Measurements from ENCODE around the gene BMPR1A. TPM values are rescaled to one million over a fixed set of nuclear protein-coding genes. Genes with fewer than 3 reads are reported as not detected.

The BMPR1A gene
- total and polyA plus RNA-seq, 9 of the 15 experiments (the other 6 are each of a cell fraction or from before 2014, with no cell fraction given): 1.6 to 17.5 (median 9.1) TPM

DNA sequence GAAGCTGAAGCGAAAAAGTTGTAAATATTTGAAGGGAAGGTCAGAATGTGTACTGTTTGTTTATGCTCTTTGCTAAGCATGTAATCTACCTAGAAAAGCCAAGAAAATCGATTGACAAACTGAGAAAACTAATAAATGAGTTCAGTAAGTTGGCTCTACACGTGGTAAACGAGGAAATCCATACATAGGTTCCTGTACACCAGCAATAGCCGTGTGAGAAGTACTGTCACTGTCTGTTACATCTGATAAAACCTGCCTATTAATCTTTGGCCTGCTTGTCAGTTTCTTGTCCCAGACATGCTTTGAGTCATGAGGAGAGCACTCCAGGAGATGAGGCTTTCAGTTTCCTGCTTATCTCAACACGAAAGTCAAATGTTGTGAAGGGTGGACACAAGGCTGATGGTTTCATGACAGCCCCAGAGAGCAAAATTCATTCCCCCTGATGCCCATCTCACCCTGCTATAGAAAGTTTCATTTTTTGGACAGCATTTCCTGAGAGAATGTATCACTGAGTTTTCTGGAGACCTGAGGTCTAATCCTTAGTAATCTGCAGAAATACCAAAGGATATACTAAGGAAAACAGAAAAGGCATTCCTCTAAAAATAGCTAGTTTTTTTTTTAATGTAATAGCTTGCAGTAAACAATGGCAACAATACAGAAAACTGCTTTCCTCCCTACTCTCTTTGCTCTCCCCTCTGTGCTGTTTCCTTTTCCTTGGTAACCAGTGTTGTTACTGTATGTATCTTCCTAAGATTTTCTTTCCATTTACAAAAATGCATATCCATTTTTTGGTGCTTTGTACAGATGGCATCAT lies 18.8 kb downstream of the BMPR1A start (continued):
- TF ChIP-seq HMGXB4 (CRISPR knock-in tag; IDR thresholded peaks at IDR 0.05) (no peak), TBP (optimal IDR thresholded peaks at IDR 0.05; ENCODE audit: low read depth, low read length) (peak; percentile 43), ZNF121 (CRISPR knock-in tag; conservative IDR thresholded peaks at IDR 0.05) (no peak), ATF1 (CRISPR knock-in tag; IDR thresholded peaks at IDR 0.05) (no peak), ATF1 (tag; IDR thresholded peaks at IDR 0.05) (peak; percentile 69), EP300 (IDR thresholded peaks at IDR 0.05; ENCODE audit: low read length) (peak; percentile 83), TEAD1 (CRISPR knock-in tag; IDR thresholded peaks at IDR 0.05) (0 out of 4 replicates have a peak, but pooled peaks of 1 of the 2 experiments have one; percentile 34), KLF10 (CRISPR knock-in tag; IDR thresholded peaks at IDR 0.05) (no peak), PML (IDR thresholded peaks at IDR 0.05; ENCODE audit: low read length) (no peak; the same call in 1 of the 2 replicates), GABPB1 (CRISPR knock-in tag; IDR thresholded peaks at IDR 0.05) (no peak), ZFP36 (IDR thresholded peaks at IDR 0.05; ENCODE audit: low read depth, low read length, partially characterized antibody) (no peak), SIRT6 (IDR thresholded peaks at IDR 0.05; ENCODE audit: low read depth, low read length) (no peak), IRF1 (CRISPR knock-in tag; IDR thresholded peaks at IDR 0.05; ENCODE audit: borderline replicate concordance) (no peak), GABPB2 (CRISPR knock-in tag; conservative IDR thresholded peaks at IDR 0.05) (no peak), JUNB (CRISPR knock-in tag; conservative IDR thresholded peaks at IDR 0.05) (no peak), CSDE1 (IDR thresholded peaks at IDR 0.05) (no peak)
- TF ChIP-seq, protein P1, sequence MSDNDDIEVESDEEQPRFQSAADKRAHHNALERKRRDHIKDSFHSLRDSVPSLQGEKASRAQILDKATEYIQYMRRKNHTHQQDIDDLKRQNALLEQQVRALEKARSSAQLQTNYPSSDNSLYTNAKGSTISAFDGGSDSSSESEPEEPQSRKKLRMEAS (CRISPR knock-in tag; IDR thresholded peaks at IDR 0.05): no peak
- TF ChIP-seq, protein P2, sequence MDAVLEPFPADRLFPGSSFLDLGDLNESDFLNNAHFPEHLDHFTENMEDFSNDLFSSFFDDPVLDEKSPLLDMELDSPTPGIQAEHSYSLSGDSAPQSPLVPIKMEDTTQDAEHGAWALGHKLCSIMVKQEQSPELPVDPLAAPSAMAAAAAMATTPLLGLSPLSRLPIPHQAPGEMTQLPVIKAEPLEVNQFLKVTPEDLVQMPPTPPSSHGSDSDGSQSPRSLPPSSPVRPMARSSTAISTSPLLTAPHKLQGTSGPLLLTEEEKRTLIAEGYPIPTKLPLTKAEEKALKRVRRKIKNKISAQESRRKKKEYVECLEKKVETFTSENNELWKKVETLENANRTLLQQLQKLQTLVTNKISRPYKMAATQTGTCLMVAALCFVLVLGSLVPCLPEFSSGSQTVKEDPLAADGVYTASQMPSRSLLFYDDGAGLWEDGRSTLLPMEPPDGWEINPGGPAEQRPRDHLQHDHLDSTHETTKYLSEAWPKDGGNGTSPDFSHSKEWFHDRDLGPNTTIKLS (IDR thresholded peaks at IDR 0.05; ENCODE audit: borderline replicate concordance, low read depth): peak; percentile 45; the same call in 1 of the 2 replicates
- TF ChIP-seq, protein P3, sequence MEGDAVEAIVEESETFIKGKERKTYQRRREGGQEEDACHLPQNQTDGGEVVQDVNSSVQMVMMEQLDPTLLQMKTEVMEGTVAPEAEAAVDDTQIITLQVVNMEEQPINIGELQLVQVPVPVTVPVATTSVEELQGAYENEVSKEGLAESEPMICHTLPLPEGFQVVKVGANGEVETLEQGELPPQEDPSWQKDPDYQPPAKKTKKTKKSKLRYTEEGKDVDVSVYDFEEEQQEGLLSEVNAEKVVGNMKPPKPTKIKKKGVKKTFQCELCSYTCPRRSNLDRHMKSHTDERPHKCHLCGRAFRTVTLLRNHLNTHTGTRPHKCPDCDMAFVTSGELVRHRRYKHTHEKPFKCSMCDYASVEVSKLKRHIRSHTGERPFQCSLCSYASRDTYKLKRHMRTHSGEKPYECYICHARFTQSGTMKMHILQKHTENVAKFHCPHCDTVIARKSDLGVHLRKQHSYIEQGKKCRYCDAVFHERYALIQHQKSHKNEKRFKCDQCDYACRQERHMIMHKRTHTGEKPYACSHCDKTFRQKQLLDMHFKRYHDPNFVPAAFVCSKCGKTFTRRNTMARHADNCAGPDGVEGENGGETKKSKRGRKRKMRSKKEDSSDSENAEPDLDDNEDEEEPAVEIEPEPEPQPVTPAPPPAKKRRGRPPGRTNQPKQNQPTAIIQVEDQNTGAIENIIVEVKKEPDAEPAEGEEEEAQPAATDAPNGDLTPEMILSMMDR (IDR thresholded peaks at IDR 0.05 in 2 of 3, conservative IDR thresholded peaks at IDR 0.05 in 1 of 3; ENCODE audit: insufficient read depth in 2 of 3, low read depth in 1 of 3, low read length in 3 of 3): no peak
- TF ChIP-seq, protein P4, sequence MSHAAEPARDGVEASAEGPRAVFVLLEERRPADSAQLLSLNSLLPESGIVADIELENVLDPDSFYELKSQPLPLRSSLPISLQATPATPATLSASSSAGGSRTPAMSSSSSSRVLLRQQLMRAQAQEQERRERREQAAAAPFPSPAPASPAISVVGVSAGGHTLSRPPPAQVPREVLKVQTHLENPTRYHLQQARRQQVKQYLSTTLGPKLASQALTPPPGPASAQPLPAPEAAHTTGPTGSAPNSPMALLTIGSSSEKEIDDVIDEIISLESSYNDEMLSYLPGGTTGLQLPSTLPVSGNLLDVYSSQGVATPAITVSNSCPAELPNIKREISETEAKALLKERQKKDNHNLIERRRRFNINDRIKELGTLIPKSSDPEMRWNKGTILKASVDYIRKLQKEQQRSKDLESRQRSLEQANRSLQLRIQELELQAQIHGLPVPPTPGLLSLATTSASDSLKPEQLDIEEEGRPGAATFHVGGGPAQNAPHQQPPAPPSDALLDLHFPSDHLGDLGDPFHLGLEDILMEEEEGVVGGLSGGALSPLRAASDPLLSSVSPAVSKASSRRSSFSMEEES (CRISPR knock-in tag; IDR thresholded peaks at IDR 0.05): no peak

Data from K562 (cell line).